ENCODE results near the gene ZNF853.

GRCh38 chr7:6640246-6640721 is 24.9 kb downstream of the ZNF853 start:
- TF ChIP-seq, protein P1, sequence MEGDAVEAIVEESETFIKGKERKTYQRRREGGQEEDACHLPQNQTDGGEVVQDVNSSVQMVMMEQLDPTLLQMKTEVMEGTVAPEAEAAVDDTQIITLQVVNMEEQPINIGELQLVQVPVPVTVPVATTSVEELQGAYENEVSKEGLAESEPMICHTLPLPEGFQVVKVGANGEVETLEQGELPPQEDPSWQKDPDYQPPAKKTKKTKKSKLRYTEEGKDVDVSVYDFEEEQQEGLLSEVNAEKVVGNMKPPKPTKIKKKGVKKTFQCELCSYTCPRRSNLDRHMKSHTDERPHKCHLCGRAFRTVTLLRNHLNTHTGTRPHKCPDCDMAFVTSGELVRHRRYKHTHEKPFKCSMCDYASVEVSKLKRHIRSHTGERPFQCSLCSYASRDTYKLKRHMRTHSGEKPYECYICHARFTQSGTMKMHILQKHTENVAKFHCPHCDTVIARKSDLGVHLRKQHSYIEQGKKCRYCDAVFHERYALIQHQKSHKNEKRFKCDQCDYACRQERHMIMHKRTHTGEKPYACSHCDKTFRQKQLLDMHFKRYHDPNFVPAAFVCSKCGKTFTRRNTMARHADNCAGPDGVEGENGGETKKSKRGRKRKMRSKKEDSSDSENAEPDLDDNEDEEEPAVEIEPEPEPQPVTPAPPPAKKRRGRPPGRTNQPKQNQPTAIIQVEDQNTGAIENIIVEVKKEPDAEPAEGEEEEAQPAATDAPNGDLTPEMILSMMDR (IDR thresholded peaks at IDR 0.05), result no peak
- TF ChIP-seq POLR2A (IDR thresholded peaks at IDR 0.05), result no peak
